Choroid plexus epithelial cell (primary cell): ENCODE data around the gene ZNF280B.

ENCODE experiments used
- DNase-seq: peaks from one replicate; pipeline ENCODE4 v3.0.0-alpha.2; 2010; ENCODE audit warnings: low read depth
- H3K4me3 ChIP-seq: 2 replicates; pipeline ENCODE4 v1.5.1; 2011; ENCODE audit warnings: low read depth, mild to moderate bottlenecking, control low read depth, low read length, moderate library complexity
- CTCF ChIP-seq: conservative IDR thresholded peaks from 2 replicates; pipeline ENCODE4 v1.5.1; 2011; ENCODE audit warnings: low read depth, mild to moderate bottlenecking, control low read depth, inconsistent platforms, low read length, moderate library complexity

ZNF280B gene

GRCh38 chr22:22526125-22526912 lies 17.8 kb upstream of the ZNF280B start:
- TF ChIP-seq CTCF = no peak
- DNase-seq = no peak

GRCh38 chr22:22523494-22523893 lies 15.0 kb upstream of the ZNF280B start:
- H3K4me3 ChIP-seq = no peak overlapping the region
- no peak for DNase-seq
- TF ChIP-seq CTCF = no peak

More at GRCh38 chr22:22526125-22526912, 17.8 kb upstream of the ZNF280B start:
- no peak overlapping the region for H3K4me3 ChIP-seq

GRCh38 chr22:22521631-22522030 lies 13.1 kb upstream of the ZNF280B start:
- H3K4me3 ChIP-seq = no peak overlapping the region
- TF ChIP-seq CTCF = no peak
- DNase-seq = no peak

- no peak for TF ChIP-seq CTCF
- DNase-seq = peak; percentile 35
- no peak overlapping the region for H3K4me3 ChIP-seq
Observed at GRCh38 chr22:22520667-22521602, 12.4 kb upstream of the ZNF280B start.

- H3K4me3 ChIP-seq = peak within 1 kb of the TSS; percentile 30
- TF ChIP-seq CTCF = peak; percentile 31
- DNase-seq = peak; percentile 60
Observed at GRCh38 chr22:22520020-22520656, 11.6 kb upstream of the ZNF280B start, which contains the start of gene ZNF280A. Gene ZNF280A, minus strand, starts transcription at chr22:22520270. Its CDS starts 4,640 bp downstream, at chr22:22515630.

GRCh38 chr22:22519591-22519990 lies 11.0 kb upstream of the ZNF280B start:
- TF ChIP-seq CTCF = no peak
- DNase-seq = no peak
- peak overlapping the region; percentile 30 for H3K4me3 ChIP-seq
